Natural killer cell treated with Interleukin-12 subunit alpha and Interleukin-12 subunit beta and Interleukin-15 and Interleukin-18, amount 100 ng/mL, for 72 hours (primary cell): ENCODE measurements around the gene PTX4. TPM values are rescaled to one million over a fixed set of nuclear protein-coding genes. Genes with fewer than 3 reads are reported as not detected.

Experiments
- ATAC-seq, 2 donors: fragments of 150-1000 bp; cut with Tn5 transposase in 1 of 2; sonication (Bioruptor Pico), chemical (Tn5 transposase) in 1 of 2; 2 replicates each; pipeline ENCODE4 v1.10.0; 2021
- DNase-seq: peaks from one replicate; pipeline ENCODE4 v3.0.0; 2022; ENCODE audit warnings: low spot score
- H3K27ac Mint-ChIP-seq, 2 donors: 1 replicate in 1 of 2; 2 replicates in 1 of 2; pipeline ENCODE4 v1.8.0; 2022; ENCODE audit warnings: mixed read lengths in 2 of 2, mild to moderate bottlenecking in 1 of 2, moderate library complexity in 1 of 2
- H3K27me3 Mint-ChIP-seq, 2 donors: 1 replicate in 1 of 2; 2 replicates in 1 of 2; pipeline ENCODE4 v1.8.0; 2022; ENCODE audit warnings: mixed read lengths in 2 of 2
- H3K36me3 Mint-ChIP-seq: one replicate; pipeline ENCODE4 v1.8.0; 2022; ENCODE audit warnings: mixed read lengths
- H3K4me1 Mint-ChIP-seq, 2 donors: 1 replicate in 1 of 2; 2 replicates in 1 of 2; pipeline ENCODE4 v1.8.0; 2022; ENCODE audit warnings: low read depth in 2 of 2, mixed read lengths in 2 of 2, mild to moderate bottlenecking in 1 of 2
- H3K4me3 Mint-ChIP-seq: one replicate; pipeline ENCODE4 v1.8.0; 2022; ENCODE audit warnings: mixed read lengths
- H3K9me3 Mint-ChIP-seq: 2 replicates; pipeline ENCODE4 v1.8.0; 2022; ENCODE audit warnings: mixed read lengths
- total RNA-seq, 2 donors: library from RNA; stranded (reverse); gene quantifications; one replicate each; pipeline ENCODE4 v1.2.3, GENCODE V29; 2022

The PTX4 gene
- under 1 TPM in 1 of 2 donors, not detected in 1; 0.39 TPM for total RNA-seq

- no peak within 1 kb of the TSS for H3K4me3 Mint-ChIP-seq
- no peaks in the 10 kb centered on the region for H3K36me3 Mint-ChIP-seq
- H3K27me3 Mint-ChIP-seq: no peaks in the 10 kb centered on the region
- no peaks in the 10 kb centered on the region for H3K9me3 Mint-ChIP-seq
- ATAC-seq: no peak
- H3K27ac Mint-ChIP-seq: no peak within 1 kb of the TSS
- no peak for DNase-seq
- peaks cover 7 to 8% of the 10 kb centered on the region in 2 donors for H3K4me1 Mint-ChIP-seq
Measured at GRCh38 chr16:1488619-1489018, at the start of gene PTX4. TSS of gene PTX4 (minus strand) at chr16:1488944. CDS start at chr16:1488909, 35 bp downstream.

GRCh38 chr16:1537763-1538289 is 49.1 kb upstream of the PTX4 start:
- no peaks in the 10 kb centered on the region for H3K36me3 Mint-ChIP-seq

GRCh38 chr16:1537138-1537577 is 48.4 kb upstream of the PTX4 start:
- Mint-ChIP-seq H3K9me3 (no peaks in the 10 kb centered on the region), H3K27me3 (no peaks in the 10 kb centered on the region), H3K27ac (peak overlapping the region; percentile 37 to 48), H3K4me1 (peaks cover 25 to 30% of the 10 kb centered on the region in 2 donors), H3K4me3 (peak overlapping the region; percentile 84), H3K36me3 (no peaks in the 10 kb centered on the region)
- ATAC-seq (no peak), DNase-seq (no peak)

More at GRCh38 chr16:1537763-1538289, 49.1 kb upstream of the PTX4 start:
- Mint-ChIP-seq H3K9me3 (no peaks in the 10 kb centered on the region), H3K27me3 (no peaks in the 10 kb centered on the region), H3K27ac (peak overlapping the region; percentile 27 to 56), H3K4me3 (peak overlapping the region; percentile 84), H3K4me1 (peaks cover 25 to 30% of the 10 kb centered on the region in 2 donors)
- no peak for ATAC-seq
- no peak for DNase-seq

GRCh38 chr16:1536601-1537000 is 47.9 kb upstream of the PTX4 start:
- Mint-ChIP-seq H3K27ac (peak overlapping the region; percentile 37 to 48), H3K27me3 (no peaks in the 10 kb centered on the region), H3K4me3 (peak overlapping the region; percentile 84), H3K9me3 (no peaks in the 10 kb centered on the region), H3K4me1 (peaks cover 25 to 30% of the 10 kb centered on the region in 2 donors), H3K36me3 (no peaks in the 10 kb centered on the region)
- no peak for DNase-seq
- no peak for ATAC-seq

- ATAC-seq: no peak
- Mint-ChIP-seq H3K4me1 (peaks cover 25 to 30% of the 10 kb centered on the region in 2 donors), H3K9me3 (no peaks in the 10 kb centered on the region), H3K27me3 (no peaks in the 10 kb centered on the region), H3K4me3 (peak overlapping the region; percentile 96), H3K27ac (peak overlapping the region; percentile 79 to 80), H3K36me3 (no peaks in the 10 kb centered on the region)
- DNase-seq: no peak
Measured at GRCh38 chr16:1535391-1536291, 46.9 kb upstream of the PTX4 start.

- no peaks in the 10 kb centered on the region for H3K9me3 Mint-ChIP-seq
- H3K27me3 Mint-ChIP-seq: no peaks in the 10 kb centered on the region
- H3K4me3 Mint-ChIP-seq: peak overlapping the region; percentile 96
- H3K36me3 Mint-ChIP-seq: no peaks in the 10 kb centered on the region
- peaks cover 25 to 30% of the 10 kb centered on the region in 2 donors for H3K4me1 Mint-ChIP-seq
- DNase-seq: no peak
- peak; percentile 48 to 50 for ATAC-seq
- peak overlapping the region; percentile 79 to 80 for H3K27ac Mint-ChIP-seq
Measured at GRCh38 chr16:1534021-1535020, 45.6 kb upstream of the PTX4 start.

GRCh38 chr16:1533443-1533951 is 44.8 kb upstream of the PTX4 start, which contains the start of gene TMEM204:
TSS of gene TMEM204 (plus strand) at chr16:1533666. CDS start at chr16:1534276, 610 bp downstream.
- Mint-ChIP-seq H3K9me3 (no peaks in the 10 kb centered on the region), H3K27ac (peak within 1 kb of the TSS; percentile 79 to 80), H3K4me3 (peak within 1 kb of the TSS; percentile 96), H3K36me3 (no peaks in the 10 kb centered on the region), H3K4me1 (peaks cover 24 to 29% of the 10 kb centered on the region in 2 donors), H3K27me3 (no peaks in the 10 kb centered on the region)
- peak; percentile 56 to 62 for ATAC-seq
- DNase-seq: no peak

GRCh38 chr16:1532771-1533170 is 44.0 kb upstream of the PTX4 start:
- Mint-ChIP-seq H3K36me3 (no peaks in the 10 kb centered on the region), H3K4me3 (no peak overlapping the region), H3K27me3 (no peaks in the 10 kb centered on the region), H3K4me1 (peaks cover 20 to 22% of the 10 kb centered on the region in 2 donors), H3K27ac (peak overlapping the region in 1 of 2 donors; percentile 80), H3K9me3 (no peaks in the 10 kb centered on the region)
- DNase-seq (no peak), ATAC-seq (no peak)

- H3K36me3 Mint-ChIP-seq: no peaks in the 10 kb centered on the region
- no peak for DNase-seq
- no peak for ATAC-seq
- no peak overlapping the region for H3K27ac Mint-ChIP-seq
- H3K4me1 Mint-ChIP-seq: peaks cover 19 to 20% of the 10 kb centered on the region in 2 donors
- H3K9me3 Mint-ChIP-seq: no peaks in the 10 kb centered on the region
- H3K4me3 Mint-ChIP-seq: no peak overlapping the region
- no peaks in the 10 kb centered on the region for H3K27me3 Mint-ChIP-seq
Measured at GRCh38 chr16:1532081-1532760, 43.5 kb upstream of the PTX4 start.

GRCh38 chr16:1531638-1531910 is 42.8 kb upstream of the PTX4 start:
- no peaks in the 10 kb centered on the region for H3K27me3 Mint-ChIP-seq
- no peak overlapping the region for H3K4me3 Mint-ChIP-seq
- no peak for DNase-seq
- H3K9me3 Mint-ChIP-seq: no peaks in the 10 kb centered on the region
- no peak overlapping the region for H3K27ac Mint-ChIP-seq
- H3K36me3 Mint-ChIP-seq: no peaks in the 10 kb centered on the region
- peaks cover 13 to 16% of the 10 kb centered on the region in 2 donors for H3K4me1 Mint-ChIP-seq
- no peak for ATAC-seq

GRCh38 chr16:1530883-1531637 is 42.3 kb upstream of the PTX4 start:
- Mint-ChIP-seq H3K27ac (no peak overlapping the region), H3K9me3 (no peaks in the 10 kb centered on the region), H3K27me3 (no peaks in the 10 kb centered on the region), H3K4me1 (peaks cover 11 to 13% of the 10 kb centered on the region in 2 donors), H3K4me3 (no peak overlapping the region), H3K36me3 (no peaks in the 10 kb centered on the region)
- DNase-seq (no peak), ATAC-seq (no peak)

GRCh38 chr16:1530349-1530882 is 41.7 kb upstream of the PTX4 start:
- Mint-ChIP-seq H3K36me3 (no peaks in the 10 kb centered on the region), H3K4me3 (no peak overlapping the region), H3K27ac (no peak overlapping the region), H3K9me3 (no peaks in the 10 kb centered on the region), H3K4me1 (peaks cover 9 to 12% of the 10 kb centered on the region in 2 donors), H3K27me3 (no peaks in the 10 kb centered on the region)
- ATAC-seq (no peak), DNase-seq (no peak)
